ENCODE measurements around the gene CNEP1R1.

Gene CNEP1R1

GRCh38 chr16:50001144-50001543, 23.9 kb upstream of the CNEP1R1 start:
- Histone ChIP-seq H4K91ac (ENCODE audit: low read depth, low read length, poor library complexity) (no peak overlapping the region), H2AFZ (ENCODE audit: low read length) (no peak overlapping the region), H3K4me3 (ENCODE audit: low read length in 2 of 2) (no peak overlapping the region), H3K4ac (ENCODE audit: low read length) (no peak overlapping the region), H2BK12ac (ENCODE audit: low read length) (no peak overlapping the region), H2BK15ac (ENCODE audit: low read length) (no peak overlapping the region), H2BK120ac (ENCODE audit: low read depth, low read length) (no peak overlapping the region), H3K18ac (ENCODE audit: low read length) (no peak overlapping the region), H4K8ac (ENCODE audit: low read depth, low read length) (no peak overlapping the region), H3K23ac (ENCODE audit: low read depth, low read length, poor library complexity) (no peak overlapping the region), H3K4me1 (ENCODE audit: control insufficient read depth in 2 of 2, insufficient read depth in 1 of 2, low read depth in 1 of 2, low read length in 2 of 2) (no peaks in the 10 kb centered on the region), H2AK5ac (ENCODE audit: low read depth, low read length) (no peak overlapping the region), H3K9ac (ENCODE audit: low read depth, low read length, poor library complexity) (no peak overlapping the region), H3K9me3 (replicated peaks in 1 of 2; ENCODE audit: control insufficient read depth in 2 of 2, insufficient read depth in 1 of 2, low read depth in 1 of 2, low read length in 2 of 2) (peaks cover 0 to 3% of the 10 kb centered on the region in 2 donors), H3K27me3 (ENCODE audit: control insufficient read depth in 3 of 3, insufficient read depth in 3 of 3, low read depth in 1 of 3, low read length in 3 of 3) (peaks cover 0 to 1% (median 0%) of the 10 kb centered on the region in 3 experiments), H3K36me3 (replicated peaks in 1 of 2; ENCODE audit: control insufficient read depth in 2 of 2, insufficient read depth in 2 of 2, low read length in 2 of 2) (no peaks in the 10 kb centered on the region), H3K27ac (replicated peaks; ENCODE audit: low read length) (no peak overlapping the region), H2BK5ac (ENCODE audit: low read length) (no peak overlapping the region), H3K79me1 (ENCODE audit: low read depth, low read length) (no peaks in the 10 kb centered on the region), H3K14ac (ENCODE audit: low read length) (no peak overlapping the region), H3K4me2 (ENCODE audit: insufficient read depth, low read length, poor library complexity, severe bottlenecking) (no peak overlapping the region)
- no CpG with 5 or more reads among the region's 3 CpGs for WGBS, 2 donors (ENCODE audit: extremely low coverage in 2 of 2, insufficient read length in 2 of 2, insufficient replicate concordance in 1 of 2)
- DNase-seq (ENCODE audit: low spot score) = no peak

GRCh38 chr16:50002190-50002589, 22.8 kb upstream of the CNEP1R1 start:
- Histone ChIP-seq H3K36me3 (replicated peaks in 1 of 2; ENCODE audit: control insufficient read depth in 2 of 2, insufficient read depth in 2 of 2, low read length in 2 of 2) (no peaks in the 10 kb centered on the region), H2AK5ac (ENCODE audit: low read depth, low read length) (no peak overlapping the region), H2BK12ac (ENCODE audit: low read length) (no peak overlapping the region), H3K27me3 (ENCODE audit: control insufficient read depth in 3 of 3, insufficient read depth in 3 of 3, low read depth in 1 of 3, low read length in 3 of 3) (peaks cover 0 to 1% (median 0%) of the 10 kb centered on the region in 3 experiments), H3K27ac (replicated peaks; ENCODE audit: low read length) (no peak overlapping the region), H3K4me3 (ENCODE audit: low read length in 2 of 2) (no peak overlapping the region), H3K18ac (ENCODE audit: low read length) (no peak overlapping the region), H3K4me2 (ENCODE audit: insufficient read depth, low read length, poor library complexity, severe bottlenecking) (no peak overlapping the region), H2BK120ac (ENCODE audit: low read depth, low read length) (no peak overlapping the region), H4K91ac (ENCODE audit: low read depth, low read length, poor library complexity) (no peak overlapping the region), H3K9ac (ENCODE audit: low read depth, low read length, poor library complexity) (no peak overlapping the region), H3K9me3 (replicated peaks in 1 of 2; ENCODE audit: control insufficient read depth in 2 of 2, insufficient read depth in 1 of 2, low read depth in 1 of 2, low read length in 2 of 2) (peaks cover 0 to 3% of the 10 kb centered on the region in 2 donors), H3K4me1 (ENCODE audit: control insufficient read depth in 2 of 2, insufficient read depth in 1 of 2, low read depth in 1 of 2, low read length in 2 of 2) (no peaks in the 10 kb centered on the region), H3K79me1 (ENCODE audit: low read depth, low read length) (no peaks in the 10 kb centered on the region), H3K4ac (ENCODE audit: low read length) (no peak overlapping the region), H3K14ac (ENCODE audit: low read length) (no peak overlapping the region), H3K23ac (ENCODE audit: low read depth, low read length, poor library complexity) (no peak overlapping the region), H2AFZ (ENCODE audit: low read length) (no peak overlapping the region), H4K8ac (ENCODE audit: low read depth, low read length) (no peak overlapping the region), H2BK5ac (ENCODE audit: low read length) (no peak overlapping the region), H2BK15ac (ENCODE audit: low read length) (no peak overlapping the region)
- WGBS, 2 donors (ENCODE audit: extremely low coverage in 2 of 2, insufficient read length in 2 of 2, insufficient replicate concordance in 1 of 2) = no CpG with 5 or more reads among the region's 1 CpG
- no peak for DNase-seq (ENCODE audit: low spot score)

- WGBS, 2 donors (ENCODE audit: extremely low coverage in 2 of 2, insufficient read length in 2 of 2, insufficient replicate concordance in 1 of 2) = no CpG with 5 or more reads among the region's 4 CpGs
- H3K27ac ChIP-seq (replicated peaks; ENCODE audit: low read length) = no peak overlapping the region
- no peak overlapping the region for H2BK12ac ChIP-seq (ENCODE audit: low read length)
- H3K14ac ChIP-seq (ENCODE audit: low read length) = no peak overlapping the region
- H4K8ac ChIP-seq (ENCODE audit: low read depth, low read length) = no peak overlapping the region
- H3K27me3 ChIP-seq (ENCODE audit: control insufficient read depth in 3 of 3, insufficient read depth in 3 of 3, low read depth in 1 of 3, low read length in 3 of 3) = peaks cover 0 to 1% (median 0%) of the 10 kb centered on the region in 3 experiments
- no peak overlapping the region for H2BK15ac ChIP-seq (ENCODE audit: low read length)
- H3K9ac ChIP-seq (ENCODE audit: low read depth, low read length, poor library complexity) = no peak overlapping the region
- H2AFZ ChIP-seq (ENCODE audit: low read length) = no peak overlapping the region
- peaks cover 0 to 3% of the 10 kb centered on the region in 2 donors for H3K9me3 ChIP-seq (replicated peaks in 1 of 2; ENCODE audit: control insufficient read depth in 2 of 2, insufficient read depth in 1 of 2, low read depth in 1 of 2, low read length in 2 of 2)
- no peaks in the 10 kb centered on the region for H3K4me1 ChIP-seq (ENCODE audit: control insufficient read depth in 2 of 2, insufficient read depth in 1 of 2, low read depth in 1 of 2, low read length in 2 of 2)
- no peak overlapping the region for H3K18ac ChIP-seq (ENCODE audit: low read length)
- H3K79me1 ChIP-seq (ENCODE audit: low read depth, low read length) = no peaks in the 10 kb centered on the region
- no peak for DNase-seq (ENCODE audit: low spot score)
- no peak overlapping the region for H2BK5ac ChIP-seq (ENCODE audit: low read length)
- H2AK5ac ChIP-seq (ENCODE audit: low read depth, low read length) = no peak overlapping the region
- H3K4me3 ChIP-seq (ENCODE audit: low read length in 2 of 2) = no peak overlapping the region
- no peaks in the 10 kb centered on the region for H3K36me3 ChIP-seq (replicated peaks in 1 of 2; ENCODE audit: control insufficient read depth in 2 of 2, insufficient read depth in 2 of 2, low read length in 2 of 2)
- no peak overlapping the region for H3K23ac ChIP-seq (ENCODE audit: low read depth, low read length, poor library complexity)
- no peak overlapping the region for H3K4ac ChIP-seq (ENCODE audit: low read length)
- H4K91ac ChIP-seq (ENCODE audit: low read depth, low read length, poor library complexity) = no peak overlapping the region
- H2BK120ac ChIP-seq (ENCODE audit: low read depth, low read length) = no peak overlapping the region
- H3K4me2 ChIP-seq (ENCODE audit: insufficient read depth, low read length, poor library complexity, severe bottlenecking) = no peak overlapping the region
Observed at GRCh38 chr16:50004239-50004638, 20.8 kb upstream of the CNEP1R1 start.

- Histone ChIP-seq H2BK5ac (ENCODE audit: low read length) (no peak overlapping the region), H3K9ac (ENCODE audit: low read depth, low read length, poor library complexity) (no peak overlapping the region), H3K4ac (ENCODE audit: low read length) (no peak overlapping the region), H3K4me1 (ENCODE audit: control insufficient read depth in 2 of 2, insufficient read depth in 1 of 2, low read depth in 1 of 2, low read length in 2 of 2) (no peaks in the 10 kb centered on the region), H3K18ac (ENCODE audit: low read length) (no peak overlapping the region), H3K27ac (replicated peaks; ENCODE audit: low read length) (no peak overlapping the region), H3K9me3 (replicated peaks in 1 of 2; ENCODE audit: control insufficient read depth in 2 of 2, insufficient read depth in 1 of 2, low read depth in 1 of 2, low read length in 2 of 2) (peaks cover 0 to 2% of the 10 kb centered on the region in 2 donors), H4K91ac (ENCODE audit: low read depth, low read length, poor library complexity) (no peak overlapping the region), H2BK12ac (ENCODE audit: low read length) (no peak overlapping the region), H3K27me3 (ENCODE audit: control insufficient read depth in 3 of 3, insufficient read depth in 3 of 3, low read depth in 1 of 3, low read length in 3 of 3) (no peaks in the 10 kb centered on the region), H2AK5ac (ENCODE audit: low read depth, low read length) (no peak overlapping the region), H3K4me3 (ENCODE audit: low read length in 2 of 2) (no peak overlapping the region), H3K4me2 (ENCODE audit: insufficient read depth, low read length, poor library complexity, severe bottlenecking) (no peak overlapping the region), H4K8ac (ENCODE audit: low read depth, low read length) (no peak overlapping the region), H3K23ac (ENCODE audit: low read depth, low read length, poor library complexity) (no peak overlapping the region), H3K14ac (ENCODE audit: low read length) (no peak overlapping the region), H3K79me1 (ENCODE audit: low read depth, low read length) (no peaks in the 10 kb centered on the region), H2AFZ (ENCODE audit: low read length) (no peak overlapping the region), H2BK15ac (ENCODE audit: low read length) (no peak overlapping the region), H3K36me3 (replicated peaks in 1 of 2; ENCODE audit: control insufficient read depth in 2 of 2, insufficient read depth in 2 of 2, low read length in 2 of 2) (no peaks in the 10 kb centered on the region), H2BK120ac (ENCODE audit: low read depth, low read length) (no peak overlapping the region)
- no peak for DNase-seq (ENCODE audit: low spot score)
- no CpG with 5 or more reads among the region's 2 CpGs for WGBS, 2 donors (ENCODE audit: extremely low coverage in 2 of 2, insufficient read length in 2 of 2, insufficient replicate concordance in 1 of 2)
Observed at GRCh38 chr16:50006964-50007363, 18.1 kb upstream of the CNEP1R1 start.
